GM12878 (cell line): ENCODE results near the gene ZSWIM3. TPM values are rescaled to one million over a fixed set of nuclear protein-coding genes. Genes with fewer than 3 reads are reported as not detected.

Experiments
- ATF2 ChIP-seq: IDR thresholded peaks from 2 replicates; pipeline ENCODE4 v1.6.1; 2012; ENCODE audit warnings: low read length, inconsistent platforms
- BMI1 ChIP-seq: fragments of 450-650 bp; IDR thresholded peaks from 2 replicates; pipeline ENCODE4 v1.6.1; 2016; ENCODE audit warnings: mild to moderate bottlenecking, moderate library complexity, borderline replicate concordance
- BRCA1 ChIP-seq: IDR thresholded peaks from 2 replicates; pipeline ENCODE4 v1.6.1; 2011; ENCODE audit warnings: low read depth, low read length, improper control_type of control experiment
- CBX5 ChIP-seq: sonication (generic); IDR thresholded peaks from 2 replicates; pipeline ENCODE4 v1.6.1; 2016; ENCODE audit warnings: low read depth, moderate library complexity, mild to moderate bottlenecking, inconsistent platforms
- CREB1 ChIP-seq: IDR thresholded peaks from 2 replicates; pipeline ENCODE4 v1.6.1; 2012; ENCODE audit warnings: low read depth, mild to moderate bottlenecking, inconsistent platforms
- EP300 ChIP-seq, 2 experiments: fragments of 150-350 bp in 1 of 2; IDR thresholded peaks; 2 replicates each; pipeline ENCODE4 v1.6.1; 2011 to 2012; ENCODE audit warnings: low read depth in 2 of 2, low read length in 2 of 2, borderline replicate concordance in 1 of 2, improper control_type of control experiment in 1 of 2, inconsistent platforms in 1 of 2; ENCODE audit not compliant: control insufficient read depth in 1 of 2
- ETV6 ChIP-seq, 2 experiments: fragments of 450-650 bp in 1 of 2; IDR thresholded peaks in 1 of 2; conservative IDR thresholded peaks in 1 of 2; 2 replicates each; pipeline ENCODE4 v1.6.1; 2014; ENCODE audit warnings: antibody characterized with exemption in 1 of 2, borderline replicate concordance in 1 of 2, low read depth in 1 of 2, mild to moderate bottlenecking in 1 of 2, moderate library complexity in 1 of 2
- EZH2 ChIP-seq: IDR thresholded peaks from 2 replicates; pipeline ENCODE4 v1.6.1; 2012; ENCODE audit warnings: low read depth, mild to moderate bottlenecking, control low read depth, inconsistent platforms, low read length, borderline replicate concordance; ENCODE audit not compliant: control insufficient read depth
- FOXK2 ChIP-seq: fragments of 450-650 bp; IDR thresholded peaks from 2 replicates; pipeline ENCODE4 v1.6.1; 2017; ENCODE audit warnings: mild to moderate bottlenecking, moderate library complexity
- IKZF2 ChIP-seq, 2 experiments: fragments of 450-650 bp; IDR thresholded peaks; 2 replicates each; pipeline ENCODE4 v1.6.1; 2017; ENCODE audit warnings: mild to moderate bottlenecking in 2 of 2, moderate library complexity in 2 of 2
- LARP7 ChIP-seq: fragments of 450-650 bp; IDR thresholded peaks from 2 replicates; pipeline ENCODE4 v1.6.1; 2017; ENCODE audit warnings: mild to moderate bottlenecking
- MEF2B ChIP-seq: fragments of 450-650 bp; IDR thresholded peaks from 2 replicates; pipeline ENCODE4 v1.6.1; 2018; ENCODE audit warnings: mild to moderate bottlenecking, moderate library complexity; ENCODE audit not compliant: partially characterized antibody, poor library complexity, severe bottlenecking
- NR2C2 ChIP-seq: IDR thresholded peaks from 2 replicates; pipeline ENCODE4 v1.6.1; 2011; ENCODE audit warnings: borderline replicate concordance, low read depth; ENCODE audit not compliant: control insufficient read depth, insufficient read length
- NR2F1 ChIP-seq: fragments of 450-650 bp; conservative IDR thresholded peaks from 2 replicates; pipeline ENCODE4 v1.6.1; 2017; ENCODE audit warnings: mild to moderate bottlenecking
- SIX5 ChIP-seq: IDR thresholded peaks from 2 replicates; pipeline ENCODE4 v1.6.1; 2011; ENCODE audit warnings: mild to moderate bottlenecking, low read depth, low read length, moderate library complexity; ENCODE audit not compliant: severe bottlenecking
- SMC3 ChIP-seq: IDR thresholded peaks from 2 replicates; pipeline ENCODE4 v1.6.1; 2011; ENCODE audit warnings: low read length, improper control_type of control experiment, borderline replicate concordance
- SPI1 ChIP-seq: IDR thresholded peaks from 2 replicates; pipeline ENCODE4 v1.6.1; 2011; ENCODE audit warnings: low read depth, mild to moderate bottlenecking, low read length, moderate library complexity, borderline replicate concordance; ENCODE audit not compliant: insufficient read depth
- STAT1 ChIP-seq: fragments of 450-650 bp; conservative IDR thresholded peaks from 2 replicates; pipeline ENCODE4 v1.6.1; 2014; ENCODE audit warnings: antibody characterized with exemption, mild to moderate bottlenecking
- SUPT20H ChIP-seq: IDR thresholded peaks from 2 replicates; pipeline ENCODE4 v1.6.1; 2011; ENCODE audit warnings: low read depth, mild to moderate bottlenecking, low read length, moderate library complexity, borderline replicate concordance; ENCODE audit not compliant: control insufficient read depth
- TARDBP ChIP-seq: IDR thresholded peaks from 2 replicates; pipeline ENCODE4 v1.6.1; 2016; ENCODE audit warnings: borderline replicate concordance
- ZNF24 ChIP-seq: fragments of 450-650 bp; IDR thresholded peaks from 2 replicates; pipeline ENCODE4 v1.6.1; 2017; ENCODE audit warnings: antibody characterized with exemption, mild to moderate bottlenecking
- ZSCAN29 ChIP-seq: fragments of 450-650 bp; IDR thresholded peaks from 2 replicates; pipeline ENCODE4 v1.6.1; 2017; ENCODE audit warnings: mild to moderate bottlenecking, moderate library complexity
- polyA plus RNA-seq, 11 experiments: library from polyadenylated mRNA; depleted of rRNA in 4 of 11; unstranded in 6 of 11; stranded (reverse) in 5 of 11; fragments of >200 nt; fragmentation: Nextera tagmentation in 4 of 11; fragmentation: Illumina TruSeq in 1 of 11; extraction: Ambion mirVana in 4 of 11; extraction: Trizol in 1 of 11; gene quantifications; 1 replicate in 1 of 11; 2 replicates in 10 of 11; pipeline versions ENCODE4 v1.2.1 to v1.2.3, GENCODE V29; 2011 to 2016; ENCODE audit warnings: inconsistent platforms in 2 of 11, missing spikeins in 2 of 11, low read depth in 1 of 11
- total RNA-seq, 4 experiments: library from RNA; depleted of rRNA in 3 of 4; stranded (reverse); fragments of >200 nt in 3 of 4; fragmentation: Illumina TruSeq in 1 of 4; extraction: Trizol in 1 of 4; gene quantifications; 2 replicates each; pipeline versions ENCODE4 v1.2.1 to v1.2.3, GENCODE V29; 2013 to 2021
- TF ChIP-seq, protein P1 (sequence below): IDR thresholded peaks from 2 replicates; pipeline ENCODE4 v1.6.1; 2011; ENCODE audit warnings: borderline replicate concordance, low read depth, mild to moderate bottlenecking, moderate library complexity, mixed read lengths, low read length; ENCODE audit not compliant: insufficient read depth; ENCODE audit errors: extremely low read length
- TF ChIP-seq, protein P2 (sequence below): fragments of 450-650 bp; IDR thresholded peaks from 2 replicates; pipeline ENCODE4 v1.6.1; 2016; ENCODE audit warnings: mild to moderate bottlenecking

ZSWIM3 gene
- total and polyA plus RNA-seq, 10 of the 15 experiments (the other 5 are each of a cell fraction or from before 2014, with no cell fraction given), result 1.6 to 5.1 (median 4.2) TPM

DNA sequence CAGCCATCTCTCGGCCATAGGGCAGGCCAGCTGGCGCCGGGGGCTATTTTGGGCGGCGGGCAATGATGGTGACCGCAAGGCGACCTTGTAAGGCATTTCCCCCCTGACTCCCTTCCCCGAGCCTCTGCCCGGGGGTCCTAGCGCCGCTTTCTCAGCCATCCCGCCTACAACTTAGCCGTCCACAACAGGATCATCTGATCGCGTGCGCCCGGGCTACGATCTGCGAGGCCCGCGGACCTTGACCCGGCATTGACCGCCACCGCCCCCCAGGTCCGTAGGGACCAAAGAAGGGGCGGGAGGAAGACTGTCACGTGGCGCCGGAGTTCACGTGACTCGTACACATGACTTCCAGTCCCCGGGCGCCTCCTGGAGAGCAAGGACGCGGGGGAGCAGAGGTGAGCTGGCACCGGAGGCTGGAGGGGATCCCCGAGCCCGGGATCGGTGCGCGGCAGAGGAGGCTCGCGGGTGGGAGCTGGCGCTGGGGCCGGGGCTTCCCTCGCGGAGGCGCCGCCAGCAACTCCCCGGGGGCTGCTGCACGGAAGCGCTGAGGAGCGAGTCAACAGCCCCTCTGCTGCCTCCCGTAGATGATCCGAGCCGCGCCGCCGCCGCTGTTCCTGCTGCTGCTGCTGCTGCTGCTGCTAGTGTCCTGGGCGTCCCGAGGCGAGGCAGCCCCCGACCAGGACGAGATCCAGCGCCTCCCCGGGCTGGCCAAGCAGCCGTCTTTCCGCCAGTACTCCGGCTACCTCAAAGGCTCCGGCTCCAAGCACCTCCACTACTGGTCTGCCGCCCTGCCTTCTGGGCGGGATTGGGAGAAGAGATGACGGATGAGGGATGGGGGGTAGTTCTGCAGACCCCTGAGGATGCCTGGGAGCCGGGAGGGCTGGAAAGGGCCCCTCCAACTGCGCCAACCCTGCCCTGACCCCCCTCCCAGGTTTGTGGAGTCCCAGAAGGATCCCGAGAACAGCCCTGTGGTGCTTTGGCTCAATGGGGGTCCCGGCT lies 33.9 kb downstream of the ZSWIM3 start, which contains the start of the genes CTSA and NEURL2 (continued):
- TF ChIP-seq FOXK2 (peak; percentile 81), BMI1 (no peak), SUPT20H (no peak), IKZF2 (IDR thresholded peaks at IDR 0.05) (peak in 1 of 2 experiments; percentile 43; a peak in 1 of 4 replicates), EZH2 (no peak), TARDBP (peak; percentile 94), ZSCAN29 (no peak; the same call in 1 of the 2 replicates), STAT1 (peak; percentile 86), BRCA1 (no peak), MEF2B (peak; percentile 99), ZNF24 (peak; percentile 53; the same call in 1 of the 2 replicates), SMC3 (no peak), CBX5 (no peak), SIX5 (no peak), EP300 (IDR thresholded peaks at IDR 0.05; ENCODE audit: borderline replicate concordance in 1 of 2, control insufficient read depth in 1 of 2, low read depth in 2 of 2, low read length in 2 of 2) (peak; percentile 43 to 62; a peak in 2 of 4 replicates), LARP7 (peak; percentile 79; the same call in 1 of the 2 replicates), ETV6 (conservative IDR thresholded peaks at IDR 0.05 in 1 of 2, IDR thresholded peaks at IDR 0.05 in 1 of 2; ENCODE audit: borderline replicate concordance in 1 of 2, low read depth in 1 of 2) (peak in 1 of 2 experiments; percentile 54; a peak in 1 of 4 replicates), NR2C2 (no peak), NR2F1 (peak; percentile 99), CREB1 (no peak; the same call in 1 of the 2 replicates), ATF2 (no peak), SPI1 (no peak)
- TF ChIP-seq, protein P1, sequence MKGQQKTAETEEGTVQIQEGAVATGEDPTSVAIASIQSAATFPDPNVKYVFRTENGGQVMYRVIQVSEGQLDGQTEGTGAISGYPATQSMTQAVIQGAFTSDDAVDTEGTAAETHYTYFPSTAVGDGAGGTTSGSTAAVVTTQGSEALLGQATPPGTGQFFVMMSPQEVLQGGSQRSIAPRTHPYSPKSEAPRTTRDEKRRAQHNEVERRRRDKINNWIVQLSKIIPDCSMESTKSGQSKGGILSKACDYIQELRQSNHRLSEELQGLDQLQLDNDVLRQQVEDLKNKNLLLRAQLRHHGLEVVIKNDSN, result peak; percentile 99
- TF ChIP-seq, protein P2, sequence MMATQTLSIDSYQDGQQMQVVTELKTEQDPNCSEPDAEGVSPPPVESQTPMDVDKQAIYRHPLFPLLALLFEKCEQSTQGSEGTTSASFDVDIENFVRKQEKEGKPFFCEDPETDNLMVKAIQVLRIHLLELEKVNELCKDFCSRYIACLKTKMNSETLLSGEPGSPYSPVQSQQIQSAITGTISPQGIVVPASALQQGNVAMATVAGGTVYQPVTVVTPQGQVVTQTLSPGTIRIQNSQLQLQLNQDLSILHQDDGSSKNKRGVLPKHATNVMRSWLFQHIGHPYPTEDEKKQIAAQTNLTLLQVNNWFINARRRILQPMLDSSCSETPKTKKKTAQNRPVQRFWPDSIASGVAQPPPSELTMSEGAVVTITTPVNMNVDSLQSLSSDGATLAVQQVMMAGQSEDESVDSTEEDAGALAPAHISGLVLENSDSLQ, result no peak
